ENCODE measurements around the gene MUC13. TPM values are rescaled to one million over a fixed set of nuclear protein-coding genes. Genes with fewer than 3 reads are reported as not detected.

MUC13 gene
- total and polyA plus RNA-seq, 8 donors = under 0.01 to 16.5 (median 8.7) TPM

DNA sequence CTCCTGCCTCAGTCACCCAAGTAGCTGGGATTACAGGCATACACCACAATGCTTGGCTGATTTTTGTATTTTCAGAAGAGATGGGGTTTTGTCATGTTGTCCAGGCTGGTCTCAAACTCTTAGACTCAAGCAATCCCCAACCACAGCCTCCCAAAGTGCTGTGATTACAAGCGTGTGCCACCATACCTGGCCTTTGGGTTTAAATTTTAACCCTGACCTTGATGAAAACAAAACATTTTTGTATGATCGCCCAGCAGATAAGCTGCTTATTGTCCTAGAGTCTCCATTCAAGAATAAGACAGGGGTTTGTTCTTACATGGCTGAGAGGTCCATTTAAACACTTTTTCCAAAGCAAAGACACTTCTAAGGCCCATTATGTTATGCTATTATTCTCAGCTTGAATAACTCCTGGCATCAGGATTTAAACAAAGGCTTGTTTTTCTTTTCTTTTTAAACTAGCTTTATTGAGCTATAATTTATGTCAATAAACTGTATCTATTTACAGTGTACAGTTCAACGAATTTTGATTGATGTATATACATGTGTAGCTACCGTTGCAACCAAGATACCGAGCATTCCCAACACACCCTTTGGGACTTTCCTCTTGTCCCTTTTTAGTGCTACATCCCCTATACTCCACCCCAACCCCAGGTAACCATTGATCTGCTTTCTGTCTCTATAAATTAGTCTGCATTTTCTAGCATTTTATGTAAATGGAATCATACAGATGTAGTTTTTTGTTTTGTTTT lies 1.4 kb upstream of the MUC13 start:
- H3K4me3 ChIP-seq = no peak overlapping the region
- no peak for TF ChIP-seq EP300 (IDR thresholded peaks at IDR 0.05)
- no peak for DNase-seq
- no peaks in the 10 kb centered on the region for H3K27me3 ChIP-seq
- intact Hi-C loops (cut with DNase I; ENCODE audit: low total_unique reads) = no loop called here
- no peaks in the 10 kb centered on the region for H3K9me3 ChIP-seq
- no peak overlapping the region for H3K27ac ChIP-seq
- H3K36me3 ChIP-seq = no peaks in the 10 kb centered on the region
- WGBS, 5 donors = 49 to 65% (median 54%) methylated on average over 5 of the region's 5 CpGs
- H3K4me1 ChIP-seq = no peaks in the 10 kb centered on the region

DNA sequence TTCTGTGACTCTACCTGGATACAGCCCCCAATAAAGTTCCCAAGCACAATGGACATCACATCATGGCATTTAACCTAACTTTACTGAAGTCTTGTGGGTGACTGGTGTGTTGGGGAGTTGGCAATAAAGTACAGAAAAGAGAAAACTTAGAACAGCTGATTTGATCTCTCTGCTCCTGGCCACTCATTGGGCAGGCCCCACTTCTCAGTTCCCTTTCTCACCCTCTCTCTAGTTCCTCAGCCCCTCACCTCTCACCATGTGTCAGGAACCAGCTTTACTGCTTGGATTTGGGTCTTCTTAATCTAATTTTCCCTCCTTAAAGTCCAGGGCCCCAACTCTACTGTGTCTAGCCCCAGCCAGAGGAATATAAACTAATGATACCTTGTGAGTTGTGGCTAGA lies 713 bp upstream of the MUC13 start:
- Histone ChIP-seq H3K4me3 (no peak overlapping the region), H3K36me3 (no peaks in the 10 kb centered on the region), H3K9me3 (no peaks in the 10 kb centered on the region), H3K27me3 (no peaks in the 10 kb centered on the region), H3K4me1 (no peaks in the 10 kb centered on the region), H3K27ac (no peak overlapping the region)
- DNase-seq = no peak
- intact Hi-C loops (cut with DNase I; ENCODE audit: low total_unique reads) = no loop called here
- TF ChIP-seq, protein P1, sequence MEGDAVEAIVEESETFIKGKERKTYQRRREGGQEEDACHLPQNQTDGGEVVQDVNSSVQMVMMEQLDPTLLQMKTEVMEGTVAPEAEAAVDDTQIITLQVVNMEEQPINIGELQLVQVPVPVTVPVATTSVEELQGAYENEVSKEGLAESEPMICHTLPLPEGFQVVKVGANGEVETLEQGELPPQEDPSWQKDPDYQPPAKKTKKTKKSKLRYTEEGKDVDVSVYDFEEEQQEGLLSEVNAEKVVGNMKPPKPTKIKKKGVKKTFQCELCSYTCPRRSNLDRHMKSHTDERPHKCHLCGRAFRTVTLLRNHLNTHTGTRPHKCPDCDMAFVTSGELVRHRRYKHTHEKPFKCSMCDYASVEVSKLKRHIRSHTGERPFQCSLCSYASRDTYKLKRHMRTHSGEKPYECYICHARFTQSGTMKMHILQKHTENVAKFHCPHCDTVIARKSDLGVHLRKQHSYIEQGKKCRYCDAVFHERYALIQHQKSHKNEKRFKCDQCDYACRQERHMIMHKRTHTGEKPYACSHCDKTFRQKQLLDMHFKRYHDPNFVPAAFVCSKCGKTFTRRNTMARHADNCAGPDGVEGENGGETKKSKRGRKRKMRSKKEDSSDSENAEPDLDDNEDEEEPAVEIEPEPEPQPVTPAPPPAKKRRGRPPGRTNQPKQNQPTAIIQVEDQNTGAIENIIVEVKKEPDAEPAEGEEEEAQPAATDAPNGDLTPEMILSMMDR (IDR thresholded peaks at IDR 0.05) = no peak
- TF ChIP-seq POLR2A (IDR thresholded peaks at IDR 0.05) (no peak), EP300 (IDR thresholded peaks at IDR 0.05) (no peak), POLR2AphosphoS5 (IDR thresholded peaks at IDR 0.05) (no peak)

DNA sequence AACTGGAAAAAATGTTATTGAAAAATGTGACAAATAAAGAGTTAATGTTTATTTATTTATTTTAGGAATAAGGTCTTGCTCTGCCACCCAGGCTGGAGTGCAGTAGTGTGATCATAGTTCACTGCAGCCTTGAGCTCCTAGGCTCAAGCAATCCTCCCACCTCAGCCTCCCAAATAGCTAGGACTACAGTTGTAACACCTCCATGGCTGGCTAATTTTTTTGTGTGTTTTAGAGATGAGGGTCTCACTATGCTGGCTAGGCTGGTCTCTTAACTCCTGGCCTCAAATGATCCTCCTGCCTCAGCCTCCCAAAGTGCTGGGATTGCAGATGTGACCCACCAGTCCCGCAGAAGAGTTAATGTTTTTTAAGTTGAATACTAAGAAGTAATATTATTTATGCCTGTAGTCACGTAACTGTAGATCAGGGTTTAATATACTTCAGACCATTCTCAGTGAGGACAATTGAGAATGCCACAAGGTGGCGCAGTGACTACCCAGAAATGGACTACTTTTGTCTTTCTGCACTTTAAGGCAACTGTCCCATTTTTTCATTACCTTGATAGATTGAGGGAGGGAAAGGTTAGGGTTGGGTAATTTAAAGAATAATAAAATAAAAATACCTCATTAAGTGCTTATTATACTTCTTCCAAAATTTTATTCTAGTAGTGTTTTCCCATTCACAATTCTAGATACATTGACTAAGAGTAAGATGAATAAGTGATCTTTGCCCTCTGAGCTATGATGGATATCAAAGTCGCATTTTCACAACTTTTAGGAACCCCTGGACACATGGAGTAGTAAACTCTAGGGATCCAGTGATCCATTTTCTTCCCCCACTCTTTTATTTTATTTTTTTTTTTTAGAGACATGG lies 6.0 kb downstream of the MUC13 start:
- Histone ChIP-seq H3K9me3 (no peaks in the 10 kb centered on the region), H3K4me3 (no peak overlapping the region), H3K36me3 (no peaks in the 10 kb centered on the region), H3K4me1 (peaks cover 0 to 17% (median 3%) of the 10 kb centered on the region in 4 donors), H3K27ac (no peak overlapping the region), H3K27me3 (no peaks in the 10 kb centered on the region)
- 18 to 26% (median 19%) methylated on average over 4 of the region's 4 CpGs for WGBS, 5 donors
- peak; percentile 76 to 87 for DNase-seq
- intact Hi-C loops (cut with DNase I; ENCODE audit: low total_unique reads) = loop anchor here (10.0 kb wide), 1 partner anchor 506 kb away; no protein-coding TSS in a partner anchor
- no peak for TF ChIP-seq POLR2A (IDR thresholded peaks at IDR 0.05)
- TF ChIP-seq, protein P1 (IDR thresholded peaks at IDR 0.05) = peak in 5 of 7 experiments; percentile 63 to 75 (median 68)
- TF ChIP-seq POLR2AphosphoS5 (IDR thresholded peaks at IDR 0.05) = peak in 1 of 3 donors; percentile 14
- no peak for TF ChIP-seq EP300 (IDR thresholded peaks at IDR 0.05)

DNA sequence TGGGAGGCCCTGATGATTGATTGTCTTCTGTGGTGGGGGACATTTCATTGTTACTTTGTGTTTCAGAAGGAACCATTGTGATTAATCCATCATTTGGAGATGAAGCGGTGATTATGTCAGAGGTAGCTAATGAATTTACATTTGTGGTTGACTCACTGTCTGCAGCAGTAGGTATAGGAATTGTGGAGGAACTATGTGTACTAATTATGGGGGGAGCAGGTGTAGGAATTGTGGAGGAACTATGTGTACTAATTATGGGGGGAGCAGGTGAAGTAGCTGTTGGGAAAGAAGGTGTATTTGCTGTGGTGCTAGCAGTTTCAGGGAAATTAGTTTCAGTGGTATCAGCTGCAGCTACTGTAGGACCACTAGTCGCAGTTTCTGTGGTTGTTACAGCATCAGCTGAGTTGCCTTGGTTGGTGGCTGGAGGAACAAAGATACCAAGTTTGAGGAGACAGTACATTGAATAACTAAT lies 6.9 kb downstream of the MUC13 start:
- H3K4me1 ChIP-seq = peaks cover 0 to 17% (median 3%) of the 10 kb centered on the region in 4 donors
- H3K27ac ChIP-seq = no peak overlapping the region
- no peaks in the 10 kb centered on the region for H3K36me3 ChIP-seq
- intact Hi-C loops (cut with DNase I; ENCODE audit: low total_unique reads) = loop anchor here (10.0 kb wide), 1 partner anchor 507 kb away; no protein-coding TSS in a partner anchor
- H3K9me3 ChIP-seq = no peaks in the 10 kb centered on the region
- no peak overlapping the region for H3K4me3 ChIP-seq
- 83 to 93% (median 91%) methylated on average over 2 of the region's 2 CpGs for WGBS, 5 donors
- TF ChIP-seq, protein P1 (IDR thresholded peaks at IDR 0.05) = no peak
- TF ChIP-seq POLR2A (IDR thresholded peaks at IDR 0.05) (no peak), POLR2AphosphoS5 (IDR thresholded peaks at IDR 0.05) (no peak), EP300 (IDR thresholded peaks at IDR 0.05) (no peak)
- no peaks in the 10 kb centered on the region for H3K27me3 ChIP-seq
- DNase-seq = no peak

All from stomach (tissue), 9 donors.